GM12864 (cell line): ENCODE results near the gene MYF6.

Source experiments
- DNase-seq: peaks from one replicate; pipeline ENCODE4 v3.0.0-alpha.2; 2011; ENCODE audit warnings: low read depth
- H3K4me3 ChIP-seq: 2 replicates; pipeline ENCODE4 v1.5.1; 2011; ENCODE audit warnings: mild to moderate bottlenecking, low read depth, low read length, control low read depth
- TF ChIP-seq, protein P1 (sequence below): IDR thresholded peaks from 2 replicates; pipeline ENCODE4 v1.5.1; 2011; ENCODE audit warnings: low read depth, mild to moderate bottlenecking, moderate library complexity, low read length, control low read depth, inconsistent platforms; ENCODE audit errors: missing control alignments

MYF6 gene

DNA sequence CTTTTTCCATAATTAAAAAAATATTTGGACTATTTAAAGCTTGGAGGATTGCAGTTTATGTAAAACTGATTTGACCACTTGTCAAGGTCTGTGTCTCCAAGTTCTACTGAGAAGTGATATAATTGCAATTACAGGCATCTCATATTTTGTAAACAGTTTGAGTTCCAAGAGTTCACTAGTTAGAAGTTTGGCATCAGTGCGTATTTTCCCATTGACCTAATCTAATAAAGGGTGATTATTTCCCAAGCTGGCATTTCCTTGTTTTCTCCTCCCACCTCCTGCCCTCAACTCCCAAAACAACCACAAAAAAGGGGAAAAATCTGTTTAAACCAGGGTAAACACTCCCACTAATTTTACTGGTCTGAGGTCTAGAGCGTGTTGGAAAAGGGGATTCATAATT lies 3.0 kb upstream of the MYF6 start:
- TF ChIP-seq, protein P1, sequence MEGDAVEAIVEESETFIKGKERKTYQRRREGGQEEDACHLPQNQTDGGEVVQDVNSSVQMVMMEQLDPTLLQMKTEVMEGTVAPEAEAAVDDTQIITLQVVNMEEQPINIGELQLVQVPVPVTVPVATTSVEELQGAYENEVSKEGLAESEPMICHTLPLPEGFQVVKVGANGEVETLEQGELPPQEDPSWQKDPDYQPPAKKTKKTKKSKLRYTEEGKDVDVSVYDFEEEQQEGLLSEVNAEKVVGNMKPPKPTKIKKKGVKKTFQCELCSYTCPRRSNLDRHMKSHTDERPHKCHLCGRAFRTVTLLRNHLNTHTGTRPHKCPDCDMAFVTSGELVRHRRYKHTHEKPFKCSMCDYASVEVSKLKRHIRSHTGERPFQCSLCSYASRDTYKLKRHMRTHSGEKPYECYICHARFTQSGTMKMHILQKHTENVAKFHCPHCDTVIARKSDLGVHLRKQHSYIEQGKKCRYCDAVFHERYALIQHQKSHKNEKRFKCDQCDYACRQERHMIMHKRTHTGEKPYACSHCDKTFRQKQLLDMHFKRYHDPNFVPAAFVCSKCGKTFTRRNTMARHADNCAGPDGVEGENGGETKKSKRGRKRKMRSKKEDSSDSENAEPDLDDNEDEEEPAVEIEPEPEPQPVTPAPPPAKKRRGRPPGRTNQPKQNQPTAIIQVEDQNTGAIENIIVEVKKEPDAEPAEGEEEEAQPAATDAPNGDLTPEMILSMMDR, result no peak
- no peak for DNase-seq
- H3K4me3 ChIP-seq, result no peak overlapping the region

DNA sequence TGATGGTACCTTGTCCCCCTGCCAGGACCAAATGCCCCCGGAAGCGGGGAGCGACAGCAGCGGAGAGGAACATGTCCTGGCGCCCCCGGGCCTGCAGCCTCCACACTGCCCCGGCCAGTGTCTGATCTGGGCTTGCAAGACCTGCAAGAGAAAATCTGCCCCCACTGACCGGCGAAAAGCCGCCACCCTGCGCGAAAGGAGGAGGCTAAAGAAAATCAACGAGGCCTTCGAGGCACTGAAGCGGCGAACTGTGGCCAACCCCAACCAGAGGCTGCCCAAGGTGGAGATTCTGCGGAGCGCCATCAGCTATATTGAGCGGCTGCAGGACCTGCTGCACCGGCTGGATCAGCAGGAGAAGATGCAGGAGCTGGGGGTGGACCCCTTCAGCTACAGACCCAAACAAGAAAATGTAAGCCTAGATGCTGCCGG lies 410 bp downstream of the MYF6 start:
- no peak overlapping the region; the same call in 1 of the 2 replicates for H3K4me3 ChIP-seq
- TF ChIP-seq, protein P1, result no peak

DNA sequence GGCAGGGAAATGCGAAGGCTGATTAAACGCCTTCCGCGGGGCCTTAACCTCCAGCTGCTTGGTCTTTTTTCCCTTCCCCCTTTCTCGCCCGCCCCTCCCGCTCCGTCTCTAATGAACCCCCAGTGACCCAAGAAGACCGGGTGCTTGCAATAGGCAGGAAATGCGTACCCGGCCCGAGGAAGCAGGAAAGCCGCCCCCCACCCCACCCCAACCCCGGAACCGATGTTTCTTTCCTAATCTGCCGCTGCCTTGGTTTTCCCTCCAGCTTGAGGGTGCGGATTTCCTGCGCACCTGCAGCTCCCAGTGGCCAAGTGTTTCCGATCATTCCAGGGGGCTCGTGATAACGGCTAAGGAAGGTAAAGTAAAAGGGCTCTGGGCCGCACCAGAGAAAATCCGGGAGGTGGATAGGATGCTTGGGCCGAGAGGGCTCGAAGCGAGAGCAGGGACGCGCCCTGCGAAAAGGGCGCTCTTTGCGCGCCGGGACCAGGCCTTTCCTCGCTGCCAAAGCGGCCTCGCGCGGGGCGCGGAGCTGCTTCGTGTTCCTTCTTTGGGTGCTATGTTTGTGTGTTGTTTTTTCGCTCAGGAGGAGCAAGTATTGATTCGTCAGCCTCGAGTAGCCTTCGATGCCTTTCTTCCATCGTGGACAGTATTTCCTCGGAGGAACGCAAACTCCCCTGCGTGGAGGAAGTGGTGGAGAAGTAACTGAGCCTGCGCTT lies 983 bp downstream of the MYF6 start:
- TF ChIP-seq, protein P1, result no peak
- no peak for DNase-seq
- H3K4me3 ChIP-seq, result no peak overlapping the region; the same call in 1 of the 2 replicates

More for the DNA sequence above, 410 bp downstream of the MYF6 start:
- no peak for DNase-seq

DNA sequence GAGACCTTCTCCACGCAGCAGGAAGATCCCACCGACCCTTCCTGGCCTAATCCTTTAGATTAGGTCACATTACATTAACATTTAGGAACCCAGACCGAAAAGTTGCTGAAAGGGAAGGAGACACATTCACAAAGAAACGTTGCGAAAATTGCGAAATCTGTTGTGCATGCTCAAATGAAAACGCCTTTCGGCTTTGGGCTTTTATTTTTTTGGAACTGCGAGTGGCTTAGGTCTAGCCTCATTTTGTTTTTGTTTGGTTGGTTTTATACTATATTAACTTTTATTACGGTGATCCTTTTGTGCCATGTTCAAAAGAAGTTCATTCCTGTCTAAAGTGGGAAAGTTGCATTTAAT lies 1.5 kb downstream of the MYF6 start:
- H3K4me3 ChIP-seq, result no peak overlapping the region
- TF ChIP-seq, protein P1, result no peak
- no peak for DNase-seq

DNA sequence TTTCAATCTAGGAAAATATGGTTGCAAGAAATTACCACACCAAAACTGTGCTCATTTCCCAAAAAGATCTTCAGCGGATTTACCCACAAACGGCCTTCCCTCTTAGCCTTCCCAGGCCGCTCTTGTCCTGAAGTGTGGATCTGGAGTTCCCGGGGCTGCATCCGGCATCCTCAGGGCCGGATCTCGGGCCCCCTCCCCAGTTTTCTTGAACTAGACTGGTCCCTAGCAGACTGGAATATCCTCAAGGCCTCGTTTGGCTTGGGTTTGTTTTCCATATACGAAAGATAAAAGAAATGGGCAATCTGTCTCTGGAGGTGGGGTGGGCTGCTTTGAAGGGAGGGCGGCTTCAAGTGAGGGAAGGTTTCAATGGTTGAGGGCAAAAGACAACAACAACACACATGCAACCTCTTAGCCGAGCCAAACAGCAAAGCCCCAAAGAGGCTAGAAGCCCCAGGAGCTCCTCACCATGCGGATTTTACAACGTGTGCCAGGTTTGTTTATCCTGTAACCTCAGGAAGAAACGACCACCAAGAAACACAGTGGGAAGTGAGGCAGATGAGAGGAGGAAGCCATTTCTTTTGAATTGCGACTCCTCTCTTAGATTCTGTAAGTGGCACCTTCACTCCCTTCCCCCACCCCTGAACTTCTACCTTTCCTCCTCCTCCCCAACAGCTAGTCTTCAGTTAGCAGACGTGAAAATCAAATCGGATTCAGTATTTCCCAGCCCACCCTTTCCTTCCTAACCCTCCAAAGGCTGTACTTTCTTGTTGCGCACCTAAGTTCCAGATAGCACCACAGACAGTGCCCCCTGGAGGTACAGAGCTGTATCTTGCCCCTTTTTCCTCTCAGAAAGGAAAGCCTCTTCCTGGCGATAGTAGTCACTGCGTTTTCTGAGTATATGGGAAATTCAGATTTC lies 2.6 kb downstream of the MYF6 start:
- DNase-seq, result no peak
- no peak overlapping the region for H3K4me3 ChIP-seq
- TF ChIP-seq, protein P1, result peak; percentile 68

DNA sequence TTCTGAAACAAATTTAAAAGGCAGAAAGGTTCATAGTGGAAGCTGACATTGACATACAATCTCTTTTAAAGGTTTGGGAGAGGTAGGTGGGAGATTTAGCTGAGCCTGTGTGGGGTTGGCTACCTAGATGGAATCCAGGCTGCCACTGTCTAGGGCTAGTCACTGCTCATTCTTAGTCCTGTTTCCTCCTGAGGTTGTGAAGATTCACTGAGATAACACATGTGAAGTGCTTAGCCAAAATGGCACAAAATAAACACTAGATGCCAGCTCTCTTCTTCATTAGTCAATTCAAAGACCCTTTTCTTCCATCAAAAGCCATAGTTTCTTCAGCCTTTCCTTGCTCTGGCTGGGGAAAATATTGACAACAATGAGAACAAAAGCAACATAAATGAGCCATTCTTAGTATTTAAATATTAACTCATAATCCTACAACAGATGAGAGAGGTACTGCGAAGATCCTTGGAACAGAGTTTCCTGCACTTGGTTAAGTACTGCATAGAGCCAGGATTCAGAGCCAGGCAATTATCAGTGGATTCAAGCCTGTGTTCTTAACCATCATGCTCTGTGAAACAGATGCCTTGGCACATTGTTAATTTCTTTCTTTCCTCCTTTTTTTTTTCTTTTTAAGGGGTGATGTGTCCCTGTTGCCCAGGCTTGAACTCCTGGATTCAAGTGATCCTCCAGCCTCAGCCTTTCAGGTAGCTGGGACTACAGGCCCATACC lies 3.5 kb downstream of the MYF6 start:
- no peak for DNase-seq
- TF ChIP-seq, protein P1, result no peak
- no peak overlapping the region for H3K4me3 ChIP-seq
